ENCODE data around the gene TXNDC12. TPM values are rescaled to one million over a fixed set of nuclear protein-coding genes. Genes with fewer than 3 reads are reported as not detected.

Gene TXNDC12
- total and polyA plus RNA-seq, 9 of the 15 experiments (the other 6 are each of a cell fraction or from before 2014, with no cell fraction given), result 17.0 to 60.8 (median 37.8) TPM

GRCh38 chr1:52054496-52055065, 410 bp downstream of the TXNDC12 start (continued):
- TF ChIP-seq GTF3C2 (IDR thresholded peaks at IDR 0.05; ENCODE audit: borderline replicate concordance, extremely low read depth, insufficient read length) (no peak), GABPA (tag; conservative IDR thresholded peaks at IDR 0.05; ENCODE audit: low read depth) (no peak), TCFL5 (CRISPR knock-in tag; conservative IDR thresholded peaks at IDR 0.05) (no peak), GATAD2B (IDR thresholded peaks at IDR 0.05; ENCODE audit: borderline replicate concordance) (0 out of 2 replicates have a peak, but pooled peaks have one; percentile 43), RAD21 (CRISPR knock-in tag; conservative IDR thresholded peaks at IDR 0.05 in 1 of 2, IDR thresholded peaks at IDR 0.05 in 1 of 2) (no peak), ZNF583 (CRISPR knock-in tag; IDR thresholded peaks at IDR 0.05) (no peak), MXI1 (IDR thresholded peaks at IDR 0.05; ENCODE audit: low read depth, low read length) (no peak), E2F6 (IDR thresholded peaks at IDR 0.05; ENCODE audit: borderline replicate concordance in 1 of 2, extremely low read depth in 1 of 2, insufficient read depth in 1 of 2, insufficient read length in 1 of 2, low read depth in 1 of 2, low read length in 1 of 2, poor library complexity in 1 of 2, severe bottlenecking in 1 of 2) (no peak), HSF4 (CRISPR knock-in tag; IDR thresholded peaks at IDR 0.05; ENCODE audit: borderline replicate concordance) (no peak), ZSCAN32 (CRISPR knock-in tag; IDR thresholded peaks at IDR 0.05) (no peak), SRSF9 (IDR thresholded peaks at IDR 0.05; ENCODE audit: borderline replicate concordance, low read depth, low read length) (no peak), ZNF609 (CRISPR knock-in tag; IDR thresholded peaks at IDR 0.05; ENCODE audit: borderline replicate concordance) (no peak; the same call in 1 of the 2 replicates), CHD2 (IDR thresholded peaks at IDR 0.05; ENCODE audit: low read depth, low read length) (no peak)
- TF ChIP-seq, protein P1, sequence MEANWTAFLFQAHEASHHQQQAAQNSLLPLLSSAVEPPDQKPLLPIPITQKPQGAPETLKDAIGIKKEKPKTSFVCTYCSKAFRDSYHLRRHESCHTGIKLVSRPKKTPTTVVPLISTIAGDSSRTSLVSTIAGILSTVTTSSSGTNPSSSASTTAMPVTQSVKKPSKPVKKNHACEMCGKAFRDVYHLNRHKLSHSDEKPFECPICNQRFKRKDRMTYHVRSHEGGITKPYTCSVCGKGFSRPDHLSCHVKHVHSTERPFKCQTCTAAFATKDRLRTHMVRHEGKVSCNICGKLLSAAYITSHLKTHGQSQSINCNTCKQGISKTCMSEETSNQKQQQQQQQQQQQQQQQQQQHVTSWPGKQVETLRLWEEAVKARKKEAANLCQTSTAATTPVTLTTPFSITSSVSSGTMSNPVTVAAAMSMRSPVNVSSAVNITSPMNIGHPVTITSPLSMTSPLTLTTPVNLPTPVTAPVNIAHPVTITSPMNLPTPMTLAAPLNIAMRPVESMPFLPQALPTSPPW (CRISPR knock-in tag; IDR thresholded peaks at IDR 0.05), result no peak; the same call in 1 of the 2 replicates
